Measurements from ENCODE around the gene ARMC2. TPM values are rescaled to one million over a fixed set of nuclear protein-coding genes. Genes with fewer than 3 reads are reported as not detected.

Gene ARMC2
- total and polyA plus RNA-seq, 2 donors (not counting 3 experiments of a cell fraction or from before 2014, with no cell fraction given), result 1.7 to 3.7 TPM

GRCh38 chr6:108878942-108879341, 30.7 kb downstream of the ARMC2 start:
- POLR2A ChIA-PET, result no interaction called here
- H3K79me2 ChIP-seq (ENCODE audit: control insufficient read depth, insufficient read depth, low read length), result no peaks in the 10 kb centered on the region
- no TSS peak for BruUV-seq (replicated peaks)
- no peak overlapping the region for H2AFZ ChIP-seq (ENCODE audit: low read depth, low read length)
- TF ChIP-seq MAX (IDR thresholded peaks at IDR 0.05; ENCODE audit: insufficient read depth, insufficient read length), result no peak
- no peak overlapping the region for H3K27ac ChIP-seq (ENCODE audit: insufficient read depth, low read depth, low read length)
- no peak overlapping the region for H3K4me2 ChIP-seq (ENCODE audit: insufficient read depth, low read length)
- no peaks in the 10 kb centered on the region for H3K36me3 ChIP-seq (ENCODE audit: control insufficient read depth in 2 of 2, extremely low read depth in 1 of 2, insufficient read depth in 2 of 2, low read length in 2 of 2)
- no peaks in the 10 kb centered on the region for H4K20me1 ChIP-seq (replicated peaks; ENCODE audit: control insufficient read depth, extremely low read depth, insufficient read depth, low read length)
- CTCF ChIA-PET, result no interaction called here
- no peak for FAIRE-seq
- H3K9me1 ChIP-seq (replicated peaks; ENCODE audit: control insufficient read depth, extremely low read depth, insufficient read depth, low read length), result no peaks in the 10 kb centered on the region
- no peaks in the 10 kb centered on the region for H3K9me3 ChIP-seq (replicated peaks; ENCODE audit: control insufficient read depth, insufficient read depth, low read length)
- H3K4me3 ChIP-seq (replicated peaks in 1 of 3; ENCODE audit: insufficient read depth in 1 of 3, low read depth in 1 of 3, low read length in 3 of 3), result no peak overlapping the region
- H3K27me3 ChIP-seq (ENCODE audit: control insufficient read depth in 2 of 2, insufficient read depth in 2 of 2, low read length in 2 of 2), result no peaks in the 10 kb centered on the region
- no peak for DNase-seq (ENCODE audit: low read depth, low spot score)
- dilution Hi-C loops (cut with MboI; ENCODE audit: extremely low pct_ligation_motif_present, low sequenced_read_pairs), result no loop called here
- no peak overlapping the region for H3K9ac ChIP-seq (replicated peaks; ENCODE audit: extremely low read depth, insufficient read depth, low read length)
- no peaks in the 10 kb centered on the region for H3K4me1 ChIP-seq (ENCODE audit: control insufficient read depth, extremely low read depth, insufficient read depth, low read length)
- intact Hi-C loops (cut with micrococcal nuclease), result no loop called here

GRCh38 chr6:108883172-108883571, 35.0 kb downstream of the ARMC2 start:
- H3K27me3 ChIP-seq (ENCODE audit: control insufficient read depth in 2 of 2, insufficient read depth in 2 of 2, low read length in 2 of 2), result no peaks in the 10 kb centered on the region
- no peaks in the 10 kb centered on the region for H3K79me2 ChIP-seq (ENCODE audit: control insufficient read depth, insufficient read depth, low read length)
- no peak for DNase-seq (ENCODE audit: low read depth, low spot score)
- H3K4me1 ChIP-seq (ENCODE audit: control insufficient read depth, extremely low read depth, insufficient read depth, low read length), result no peaks in the 10 kb centered on the region
- H3K9ac ChIP-seq (replicated peaks; ENCODE audit: extremely low read depth, insufficient read depth, low read length), result no peak overlapping the region
- FAIRE-seq, result no peak
- H3K9me1 ChIP-seq (replicated peaks; ENCODE audit: control insufficient read depth, extremely low read depth, insufficient read depth, low read length), result no peaks in the 10 kb centered on the region
- no peak overlapping the region for H2AFZ ChIP-seq (ENCODE audit: low read depth, low read length)
- no peaks in the 10 kb centered on the region for H4K20me1 ChIP-seq (replicated peaks; ENCODE audit: control insufficient read depth, extremely low read depth, insufficient read depth, low read length)
- POLR2A ChIA-PET, result no interaction called here
- intact Hi-C loops (cut with micrococcal nuclease), result no loop called here
- no peaks in the 10 kb centered on the region for H3K36me3 ChIP-seq (ENCODE audit: control insufficient read depth in 2 of 2, extremely low read depth in 1 of 2, insufficient read depth in 2 of 2, low read length in 2 of 2)
- H3K4me3 ChIP-seq (replicated peaks in 1 of 3; ENCODE audit: insufficient read depth in 1 of 3, low read depth in 1 of 3, low read length in 3 of 3), result no peak overlapping the region
- no peak overlapping the region for H3K27ac ChIP-seq (ENCODE audit: insufficient read depth, low read depth, low read length)
- dilution Hi-C loops (cut with MboI; ENCODE audit: extremely low pct_ligation_motif_present, low sequenced_read_pairs), result no loop called here
- H3K4me2 ChIP-seq (ENCODE audit: insufficient read depth, low read length), result no peak overlapping the region
- no peaks in the 10 kb centered on the region for H3K9me3 ChIP-seq (replicated peaks; ENCODE audit: control insufficient read depth, insufficient read depth, low read length)
- no TSS peak for BruUV-seq (replicated peaks)
- TF ChIP-seq JUN (IDR thresholded peaks at IDR 0.05; ENCODE audit: borderline replicate concordance, insufficient read depth, insufficient read length, low read depth) (no peak), CTCF (IDR thresholded peaks at IDR 0.05; ENCODE audit: extremely low read depth in 1 of 2, insufficient read depth in 1 of 2, low read depth in 1 of 2, low read length in 2 of 2) (no peak), MAX (IDR thresholded peaks at IDR 0.05; ENCODE audit: insufficient read depth, insufficient read length) (no peak), POLR2AphosphoS5 (IDR thresholded peaks at IDR 0.05; ENCODE audit: insufficient read depth, low read depth, low read length) (no peak), EZH2 (IDR thresholded peaks at IDR 0.05; ENCODE audit: borderline replicate concordance, low read depth, low read length, severe bottlenecking) (no peak), MYC (IDR thresholded peaks at IDR 0.05; ENCODE audit: low read depth, low read length) (no peak), POLR2A (IDR thresholded peaks at IDR 0.05; ENCODE audit: low read depth, low read length) (no peak), FOS (IDR thresholded peaks at IDR 0.05; ENCODE audit: borderline replicate concordance, insufficient read depth, low read length) (no peak), GATA2 (IDR thresholded peaks at IDR 0.05; ENCODE audit: insufficient read depth, insufficient read length, low read depth, low read length) (no peak)
- CTCF ChIA-PET, result interaction anchor here (1.8 to 2.7 kb wide), 2 partner anchors 10 to 341 kb away, joined by 15 to 16 read pairs; no protein-coding TSS in a partner anchor
